DMS153 treated with DMSO at 0.1 percent for 48 hours (cell line): ENCODE results near the gene TMEM150B.

Experiments used
- DNase-seq: peaks from one replicate; lab custom pipeline; 2025; ENCODE audit not compliant: unreplicated experiment; lab: John Stamatoyannopoulos, UW

Gene TMEM150B

DNA sequence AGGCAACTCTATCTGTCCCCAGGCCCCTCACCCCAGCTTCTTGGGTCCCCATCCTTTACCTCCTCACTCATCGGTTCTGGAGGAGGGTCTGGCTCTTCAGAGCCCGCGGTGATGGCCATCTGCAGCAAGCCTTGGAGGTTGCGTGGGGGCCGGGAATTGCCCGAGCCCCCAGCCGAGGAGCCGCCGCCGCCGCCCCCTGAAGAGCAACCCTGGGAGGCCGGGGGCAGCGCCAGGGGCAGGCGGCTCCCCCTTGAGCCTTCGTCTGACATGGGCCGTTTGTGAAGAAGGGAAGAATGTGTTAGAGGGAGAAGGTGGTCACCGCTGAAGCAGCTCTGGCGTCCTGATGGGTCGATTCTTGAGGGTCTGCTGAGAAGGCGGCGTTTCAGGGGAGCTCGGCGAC lies 45.8 kb downstream of the TMEM150B start:
- no peak for DNase-seq

DNA sequence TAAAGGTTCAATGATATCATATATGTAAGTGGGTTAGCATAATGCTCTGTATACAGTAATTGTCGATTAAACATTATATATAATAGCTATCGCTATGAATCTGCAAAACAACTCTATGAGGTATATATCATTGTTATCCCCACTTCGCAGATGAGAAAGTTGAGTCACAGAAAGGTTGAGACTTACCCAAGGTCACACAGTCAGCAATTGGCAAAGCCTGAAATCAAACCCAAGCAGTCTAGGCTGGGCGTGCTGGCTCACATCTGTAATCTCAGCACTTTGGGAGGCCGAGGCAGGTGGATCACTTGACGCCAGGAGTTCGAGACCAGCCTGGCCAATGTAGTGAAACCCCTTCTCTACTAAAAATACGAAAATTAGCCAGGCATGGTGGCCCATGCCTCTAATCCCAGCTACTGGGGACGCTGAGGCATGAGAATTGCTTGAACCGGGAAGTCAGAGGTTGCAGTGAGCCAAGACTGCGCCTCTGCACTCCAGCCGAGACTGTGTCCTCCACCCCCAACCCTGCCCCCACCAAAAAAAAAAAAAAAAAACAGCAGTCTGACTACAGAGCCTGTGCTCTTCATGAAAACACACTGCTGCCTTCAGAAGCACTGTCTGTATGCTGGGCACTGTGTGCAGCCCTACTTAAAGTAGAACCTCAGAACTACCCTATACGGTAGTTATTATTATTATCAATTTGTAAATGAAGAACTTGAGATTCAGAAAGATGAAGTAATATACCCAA lies 46.6 kb downstream of the TMEM150B start:
- DNase-seq = no peak

DNA sequence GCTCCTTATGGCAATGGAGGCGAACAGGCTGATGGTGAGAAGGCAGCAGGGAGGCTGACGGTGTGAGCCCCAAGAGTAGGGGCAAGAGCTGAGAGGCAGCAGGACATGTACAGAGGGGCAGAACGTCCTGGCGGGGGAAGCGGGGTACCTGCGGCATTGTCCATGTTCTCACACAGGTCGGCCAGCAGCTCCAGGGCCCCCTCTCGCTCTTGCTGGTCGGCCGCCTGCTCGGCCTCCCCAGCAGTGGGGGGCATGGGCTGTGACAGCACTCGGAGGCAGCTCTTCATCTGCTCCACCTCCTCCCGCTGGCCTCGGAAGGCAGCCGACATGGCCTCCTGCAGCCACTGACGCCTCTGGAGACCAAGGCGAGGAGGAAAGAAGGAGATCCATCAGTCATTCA lies 47.6 kb downstream of the TMEM150B start:
- DNase-seq = no peak

DNA sequence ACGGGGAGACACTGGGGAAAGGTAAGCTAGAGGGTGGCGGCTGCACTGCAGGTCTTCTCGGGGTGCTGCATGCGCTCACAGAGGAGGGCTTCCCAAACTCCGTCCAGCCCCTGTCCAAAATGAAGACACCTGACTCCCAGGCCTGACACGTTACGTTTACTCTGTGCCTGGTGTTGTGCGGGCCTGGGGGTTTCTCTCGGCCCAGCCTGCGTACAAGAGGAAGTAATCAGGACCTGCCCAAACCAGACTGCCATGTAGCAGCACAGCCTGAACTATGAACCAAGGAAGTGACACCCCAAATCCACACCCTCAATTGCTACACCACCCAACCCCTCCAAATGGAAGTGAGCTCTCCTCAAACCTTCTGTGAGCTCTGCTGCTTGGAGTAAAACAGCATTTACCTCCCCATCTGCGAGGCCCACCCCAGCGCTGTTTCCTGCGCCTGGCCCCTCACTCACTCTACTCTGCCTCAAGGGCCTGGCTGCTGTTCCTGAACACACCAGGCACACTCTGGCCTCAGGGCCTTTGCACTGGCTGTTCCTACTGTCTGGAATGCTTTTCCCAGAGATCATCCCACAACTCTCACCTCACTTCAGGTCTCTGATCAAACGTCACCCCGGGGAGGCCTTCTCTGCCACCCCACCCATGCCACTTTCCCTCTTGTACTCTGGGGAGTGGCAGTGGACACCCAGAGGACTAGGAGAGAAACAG lies 48.3 kb downstream of the TMEM150B start:
- no peak for DNase-seq

DNA sequence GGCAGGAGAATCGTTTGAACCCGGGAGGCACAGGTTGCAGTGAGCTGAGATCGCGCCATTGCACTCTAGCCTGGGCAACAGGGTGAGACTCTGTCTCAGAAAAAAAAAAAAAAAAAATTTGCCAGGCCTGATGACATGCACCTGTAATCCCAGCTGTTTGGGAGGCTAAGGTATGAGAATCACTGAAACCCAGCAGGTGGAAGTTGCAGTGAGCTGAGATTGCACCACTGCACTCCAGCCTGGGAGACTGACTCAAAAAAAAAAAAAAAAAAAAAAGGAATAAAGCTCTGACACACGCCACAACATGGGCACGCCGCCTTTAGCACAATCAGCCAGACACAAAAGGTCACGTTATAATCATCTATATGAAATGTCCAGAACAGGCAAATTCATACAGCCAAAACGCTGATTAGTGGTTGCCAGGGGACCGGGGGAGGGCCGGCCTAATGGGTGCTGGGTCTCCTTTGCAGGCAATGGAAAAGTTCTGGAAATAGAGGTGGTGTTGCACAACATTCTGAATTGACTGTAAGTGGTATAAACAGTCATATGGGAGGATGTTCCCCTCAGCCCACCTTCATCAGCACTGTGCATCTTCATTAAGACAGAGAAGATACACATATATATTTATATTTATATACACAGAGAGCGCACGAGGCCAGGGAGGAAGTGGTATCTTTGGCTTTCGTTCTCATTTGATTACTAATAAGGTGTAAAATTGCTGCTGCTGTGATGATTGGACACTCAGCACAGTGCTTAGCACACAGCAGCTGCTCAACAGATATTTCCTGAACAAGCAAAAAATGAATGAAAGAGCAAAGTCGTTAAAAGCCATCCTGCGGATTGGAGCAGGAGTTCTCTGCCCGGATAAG lies 49.1 kb downstream of the TMEM150B start:
- no peak for DNase-seq

DNA sequence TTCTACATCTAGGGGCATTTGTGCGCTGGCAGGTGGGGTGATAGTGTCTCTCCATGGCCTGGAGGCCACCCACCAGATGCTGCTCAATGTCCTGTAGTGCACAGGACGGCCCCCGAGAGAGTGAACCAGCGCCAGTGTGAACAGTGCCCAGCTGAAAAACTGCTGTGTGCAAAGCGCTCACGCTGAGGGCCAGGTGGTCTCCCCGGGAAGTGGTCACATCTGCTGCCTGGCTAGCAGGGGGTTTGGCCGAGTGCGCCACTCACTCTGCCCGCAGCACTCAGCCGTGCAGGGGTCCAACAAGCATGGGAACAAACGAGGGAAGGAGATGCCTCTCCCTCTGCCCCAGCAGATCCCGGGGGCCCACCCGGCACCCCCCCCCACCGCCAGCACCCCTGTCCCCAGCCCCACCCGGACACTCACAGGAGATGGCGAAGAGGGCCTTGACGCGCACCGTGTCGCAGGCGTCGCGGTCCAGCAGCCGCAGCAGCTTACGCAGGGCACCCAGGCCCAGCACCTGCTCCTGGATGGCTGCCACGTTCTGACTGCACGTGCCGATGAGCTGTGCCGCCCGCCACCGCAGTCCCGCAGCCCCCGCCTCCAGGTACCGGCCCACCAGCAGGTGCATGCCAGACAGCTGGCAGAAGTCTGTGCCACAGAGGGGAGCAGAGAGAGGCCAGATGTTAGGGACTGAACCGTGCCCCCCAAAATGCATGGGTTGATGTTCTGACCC lies 51.0 kb downstream of the TMEM150B start:
- DNase-seq = no peak

DNA sequence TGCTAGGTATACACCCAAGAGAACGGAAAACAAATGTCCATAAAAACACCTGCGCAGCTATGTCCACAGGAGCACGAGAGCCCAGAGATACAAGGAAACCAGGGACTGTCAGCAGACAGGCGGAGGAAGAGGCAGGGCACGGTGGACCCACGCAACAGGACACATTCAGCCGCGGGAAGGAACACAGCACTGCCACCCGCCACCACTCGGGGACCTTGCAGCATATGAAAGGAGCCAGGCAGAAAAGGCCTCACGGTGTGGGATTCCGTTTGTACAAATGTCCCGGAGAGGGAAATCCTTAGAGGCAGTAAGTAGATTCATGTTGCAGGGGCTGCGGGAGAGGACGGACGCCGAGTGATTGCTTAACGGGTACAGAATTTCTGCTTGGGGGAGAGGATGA lies 53.0 kb downstream of the TMEM150B start:
- DNase-seq = no peak

DNA sequence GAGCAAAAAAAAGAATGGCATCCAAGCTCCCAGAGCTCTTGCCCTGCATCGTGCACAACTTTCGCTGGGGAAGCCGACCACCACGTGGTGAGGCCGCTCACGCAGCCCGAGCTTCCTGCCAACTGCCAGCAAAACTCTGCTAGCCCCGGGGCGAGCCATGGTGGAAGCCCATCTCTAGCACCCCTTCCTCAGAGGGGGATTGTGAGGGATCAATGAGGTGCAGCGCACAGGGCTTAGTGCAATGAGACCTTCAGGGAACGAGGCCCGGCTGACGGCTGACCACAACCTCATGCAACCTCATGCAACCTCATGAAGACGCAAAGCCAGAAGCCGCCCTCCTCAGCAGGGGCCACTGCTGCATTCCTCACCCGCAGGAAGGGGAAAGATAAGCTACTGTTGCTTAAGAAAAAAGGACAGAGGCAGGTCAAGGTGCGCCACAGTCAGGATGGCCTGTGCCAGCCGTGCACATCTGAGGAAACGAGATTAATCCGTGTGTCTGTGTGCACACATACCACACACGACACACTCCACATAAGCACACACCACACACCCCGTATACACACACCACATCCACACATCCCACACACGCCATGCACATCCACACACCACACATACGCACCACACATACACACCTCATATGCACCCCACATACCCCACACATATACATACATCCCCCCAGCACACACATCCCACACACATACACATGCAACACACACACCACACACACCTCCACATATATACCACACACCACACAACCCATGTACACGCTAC lies 54.8 kb downstream of the TMEM150B start:
- no peak for DNase-seq

DNA sequence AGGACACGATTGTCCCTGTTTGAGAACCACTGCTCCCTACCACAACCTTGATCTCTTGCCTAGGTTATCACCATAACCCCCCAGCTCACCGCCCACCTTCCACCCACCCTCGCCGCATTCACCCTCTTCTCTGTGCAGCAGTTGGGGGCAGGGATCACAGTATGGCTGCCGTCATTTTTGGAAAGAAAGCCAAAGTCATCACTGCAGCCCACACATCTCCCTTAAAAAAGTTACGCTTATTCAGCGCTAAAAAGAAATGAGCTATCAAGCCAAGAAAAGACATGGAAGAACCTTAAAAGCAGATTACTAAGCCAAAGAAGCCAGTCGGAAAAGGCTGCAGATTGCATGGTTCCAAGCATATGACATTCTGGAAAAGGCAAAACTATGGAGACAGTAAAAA lies 55.8 kb downstream of the TMEM150B start:
- no peak for DNase-seq

DNA sequence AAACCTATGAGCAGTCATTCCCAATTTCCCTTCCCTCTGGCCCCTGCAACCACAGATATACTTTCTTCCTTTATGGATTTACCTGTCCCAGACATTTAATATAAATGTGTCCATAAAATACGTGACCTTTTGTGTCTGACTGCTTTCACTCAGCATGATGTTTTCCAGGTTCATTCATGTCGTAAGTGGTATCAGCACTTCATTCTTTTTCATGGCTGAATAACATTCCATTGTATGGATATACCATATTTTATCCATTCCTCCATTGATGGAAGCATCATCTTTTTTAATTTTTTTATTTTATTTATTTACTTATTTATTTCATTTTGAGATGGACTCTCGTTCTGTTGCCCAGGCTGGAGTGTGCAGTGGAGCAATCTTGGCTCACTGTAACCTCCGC lies 58.3 kb downstream of the TMEM150B start:
- DNase-seq = no peak

DNA sequence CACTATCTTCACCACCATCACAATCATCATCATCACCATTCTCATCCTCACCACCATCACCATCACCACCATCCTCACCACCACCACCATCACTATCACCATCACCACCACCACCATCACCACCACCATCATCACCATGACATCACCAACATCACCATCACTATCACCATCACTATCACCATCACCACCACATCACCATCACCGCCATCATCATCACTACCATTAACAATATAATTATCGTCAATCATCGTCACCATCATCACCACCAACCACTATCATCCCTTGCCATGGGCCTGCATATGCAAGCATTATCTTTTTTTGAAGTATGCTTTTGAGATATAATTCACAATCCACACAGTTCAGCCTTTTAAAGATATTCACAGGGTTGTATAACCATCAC lies 58.7 kb downstream of the TMEM150B start:
- DNase-seq = no peak

DNA sequence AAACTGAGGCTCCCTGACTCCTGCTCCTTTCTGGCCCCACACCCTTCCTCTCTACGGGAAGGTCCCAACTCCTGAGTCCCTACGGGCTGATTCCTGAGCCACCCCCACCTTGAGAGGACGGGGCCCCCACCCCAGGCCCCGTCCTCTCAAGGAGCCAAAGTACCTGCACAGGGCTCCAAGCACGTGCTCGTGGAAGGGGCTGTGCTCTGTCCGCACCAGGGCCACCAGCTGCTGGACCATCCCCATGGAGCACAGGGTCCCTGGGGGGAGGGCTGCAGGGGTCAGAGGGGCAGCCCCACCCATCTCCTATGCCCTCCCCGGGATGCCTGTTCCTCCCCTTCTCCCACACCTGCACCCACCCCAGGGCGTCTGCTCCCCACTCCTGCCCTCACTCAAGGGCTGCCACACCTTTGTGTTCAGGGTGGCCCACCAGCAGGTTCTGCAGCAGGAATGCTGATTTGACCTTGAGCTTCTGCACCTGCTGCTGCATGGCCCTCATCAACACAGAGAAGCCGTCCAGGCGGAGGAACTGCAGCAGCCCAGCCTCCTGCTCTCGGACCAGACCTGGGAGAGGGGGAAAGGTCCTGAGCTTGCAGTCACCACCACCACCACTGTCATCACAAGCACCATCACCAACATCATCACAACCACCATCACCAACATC lies 59.3 kb downstream of the TMEM150B start:
- DNase-seq = no peak

DNA sequence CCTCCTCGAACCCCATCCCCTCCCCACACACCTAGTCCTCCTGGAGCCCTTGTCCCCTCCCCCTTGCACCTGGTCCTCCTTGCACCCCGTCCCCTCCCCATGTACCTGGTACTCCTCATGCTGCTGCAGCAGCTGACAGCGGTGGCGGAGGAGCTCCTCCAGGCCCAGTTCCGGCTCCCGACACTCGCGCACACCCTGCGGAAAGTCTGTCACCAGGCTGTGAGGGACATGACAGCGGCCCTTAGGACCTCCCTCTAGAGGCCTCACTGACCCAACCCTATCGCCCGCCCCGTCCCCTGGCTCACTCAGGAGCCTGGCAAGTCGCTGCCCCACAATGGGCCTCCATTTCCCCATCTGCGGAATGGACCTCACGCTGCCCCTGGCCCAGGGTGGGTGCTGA lies 60.0 kb downstream of the TMEM150B start:
- no peak for DNase-seq

DNA sequence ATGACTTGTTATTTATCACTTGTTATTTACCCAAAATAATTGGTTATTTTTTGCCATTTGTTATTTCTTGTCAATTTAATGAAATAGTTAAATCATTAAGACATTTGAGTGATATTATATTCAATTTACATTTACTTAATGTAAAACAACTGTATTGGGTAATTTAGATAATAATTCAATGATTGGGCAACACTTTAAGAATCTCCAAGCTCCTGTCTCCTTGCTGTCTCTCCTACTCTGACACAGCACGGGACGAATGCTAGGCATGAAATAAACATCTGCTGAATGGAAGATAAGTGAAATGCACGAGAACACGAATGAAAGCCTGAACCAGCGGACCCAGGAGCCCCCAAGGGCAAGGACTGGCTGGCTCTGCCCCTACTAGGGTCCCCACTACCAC lies 60.6 kb downstream of the TMEM150B start:
- DNase-seq = no peak
